ENCODE measurements around the gene ZNF786.
"Not testable (repeated sequence)": the region's sequence is repeated elsewhere in the genome, so short reads cannot be mapped to it uniquely, and the experiment has no call there.

ZNF786 gene

GRCh38 chr7:149031353-149031910 is 59.1 kb downstream of the ZNF786 start:
- no peak for DNase-seq (ENCODE audit: low read depth in 3 of 3, low spot score in 1 of 3)

DNA sequence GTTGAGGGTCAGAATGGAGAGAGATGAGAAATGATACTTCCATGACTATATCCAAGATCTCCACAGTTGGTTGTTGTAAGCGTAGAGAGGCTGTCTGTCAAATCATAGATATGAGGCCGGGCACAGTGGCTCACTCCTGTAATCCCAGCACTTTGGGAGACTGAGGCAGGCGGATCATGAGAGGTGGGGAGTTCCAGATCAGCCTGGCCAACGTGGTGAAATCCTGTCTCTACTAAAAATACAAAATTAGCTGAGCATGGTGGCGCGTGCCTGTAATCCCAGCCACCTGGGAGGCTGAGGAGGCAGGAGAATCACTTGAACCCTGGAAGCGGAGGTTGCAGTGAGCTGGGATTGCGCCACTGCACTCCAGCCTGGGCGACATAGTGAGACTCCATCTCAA is 60.1 kb downstream of the ZNF786 start:
- DNase-seq (ENCODE audit: low read depth in 3 of 3, low spot score in 1 of 3), result not testable (repeated sequence)

DNA sequence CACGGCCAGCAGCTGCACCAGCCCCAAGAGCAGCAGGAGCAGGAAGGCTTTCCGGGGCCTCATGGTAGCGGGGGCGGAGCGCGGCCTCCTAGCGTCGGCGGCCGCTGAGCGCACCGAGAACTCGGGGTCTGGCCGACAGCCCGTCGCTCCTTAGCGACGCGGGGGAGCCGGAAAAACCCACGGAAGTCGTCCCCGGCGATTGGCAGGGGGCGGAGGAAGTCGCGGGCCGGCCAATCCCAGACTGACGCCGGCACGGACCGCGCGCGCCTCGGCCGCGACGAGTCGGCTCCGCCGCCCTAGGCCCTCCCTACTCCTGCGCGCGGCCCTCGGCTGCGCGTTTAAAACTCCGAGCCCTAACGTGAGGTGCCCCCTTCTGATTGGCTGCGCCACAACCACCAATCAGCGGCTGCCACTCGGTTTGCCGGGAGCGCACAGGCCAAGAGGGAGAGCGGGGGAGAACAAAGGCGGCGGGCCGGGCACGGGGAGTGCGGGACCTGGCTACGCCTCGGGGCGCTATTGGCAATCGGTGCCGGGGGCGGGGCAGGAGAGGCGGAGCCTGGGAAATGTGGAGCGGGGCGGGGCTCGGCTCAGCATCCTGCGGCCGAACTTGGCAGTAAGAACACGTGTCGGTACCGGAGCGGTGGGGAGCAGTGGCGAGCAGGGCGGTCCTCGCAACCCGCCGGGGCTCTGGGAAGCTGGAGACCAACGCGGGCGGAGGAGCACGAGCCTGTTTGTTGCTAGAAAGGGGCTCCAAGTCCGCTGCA is 62.0 kb downstream of the ZNF786 start, which contains the start of gene PDIA4:
PDIA4 (minus strand) TSS at position 160 of the 764 bp plus-strand sequence; CDS start at position 63, 97 bp downstream.
- DNase-seq (ENCODE audit: low read depth in 3 of 3, low spot score in 1 of 3), result peak; percentile 97 to 99 (median 99)

DNA sequence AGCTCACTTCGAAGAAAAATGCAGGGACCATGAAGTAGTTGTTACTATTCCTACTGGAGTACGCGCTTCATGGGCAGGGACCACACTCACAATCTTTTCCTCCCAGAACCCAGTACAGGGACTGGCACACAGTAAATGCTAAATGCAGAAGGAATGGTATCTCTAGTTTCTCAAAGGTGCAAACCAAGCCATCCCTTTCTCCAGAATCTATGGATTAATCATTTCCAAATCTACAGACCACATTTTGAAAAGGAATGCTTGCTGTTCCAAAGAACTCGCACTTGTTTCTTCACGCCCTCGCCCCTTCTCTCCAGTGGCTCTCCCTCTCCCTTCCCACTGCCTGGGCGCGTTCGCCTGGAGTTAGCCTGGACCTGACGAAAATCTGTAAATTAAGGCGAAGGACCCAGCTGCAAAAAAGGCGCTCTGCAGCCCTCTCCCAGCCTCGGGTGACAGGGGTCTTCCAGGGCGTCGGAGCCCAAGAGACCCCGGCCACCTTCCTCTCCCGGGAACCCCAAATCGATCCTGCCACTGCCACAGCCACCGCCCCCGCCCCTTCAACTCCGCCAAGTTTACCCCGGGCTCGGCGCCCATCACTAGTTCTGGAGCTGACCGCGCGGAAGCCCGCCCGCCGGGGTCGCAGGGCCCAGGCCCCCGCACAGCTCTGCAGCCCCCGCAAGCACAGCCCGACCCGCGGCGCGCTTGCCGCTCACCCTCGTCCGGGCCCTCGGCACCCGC is 62.7 kb downstream of the ZNF786 start:
- DNase-seq (ENCODE audit: low read depth in 3 of 3, low spot score in 1 of 3), result no peak

GRCh38 chr7:149027055-149027454 is 63.5 kb downstream of the ZNF786 start:
- DNase-seq (ENCODE audit: low read depth in 3 of 3, low spot score in 1 of 3), result no peak

DNA sequence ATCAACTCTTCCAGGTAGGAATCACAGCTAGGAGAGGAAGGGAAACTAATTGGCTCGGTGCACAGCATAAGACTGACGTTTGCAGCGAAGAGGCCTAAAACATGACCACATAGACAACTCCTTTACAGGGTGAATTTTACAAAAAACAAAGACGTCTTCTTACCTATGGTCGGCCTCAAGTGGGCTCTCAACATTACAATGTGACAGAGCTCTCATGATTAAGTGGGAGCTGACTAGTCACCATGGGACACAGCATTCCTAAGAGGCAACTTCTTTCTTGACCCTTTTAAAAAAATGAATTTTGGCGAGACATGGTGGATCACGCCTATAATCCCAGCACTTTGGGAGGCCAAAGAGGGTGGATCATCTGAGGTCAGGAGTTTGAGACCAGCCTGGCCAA is 66.9 kb downstream of the ZNF786 start:
- no peak for DNase-seq (ENCODE audit: low read depth in 3 of 3, low spot score in 1 of 3)

DNA sequence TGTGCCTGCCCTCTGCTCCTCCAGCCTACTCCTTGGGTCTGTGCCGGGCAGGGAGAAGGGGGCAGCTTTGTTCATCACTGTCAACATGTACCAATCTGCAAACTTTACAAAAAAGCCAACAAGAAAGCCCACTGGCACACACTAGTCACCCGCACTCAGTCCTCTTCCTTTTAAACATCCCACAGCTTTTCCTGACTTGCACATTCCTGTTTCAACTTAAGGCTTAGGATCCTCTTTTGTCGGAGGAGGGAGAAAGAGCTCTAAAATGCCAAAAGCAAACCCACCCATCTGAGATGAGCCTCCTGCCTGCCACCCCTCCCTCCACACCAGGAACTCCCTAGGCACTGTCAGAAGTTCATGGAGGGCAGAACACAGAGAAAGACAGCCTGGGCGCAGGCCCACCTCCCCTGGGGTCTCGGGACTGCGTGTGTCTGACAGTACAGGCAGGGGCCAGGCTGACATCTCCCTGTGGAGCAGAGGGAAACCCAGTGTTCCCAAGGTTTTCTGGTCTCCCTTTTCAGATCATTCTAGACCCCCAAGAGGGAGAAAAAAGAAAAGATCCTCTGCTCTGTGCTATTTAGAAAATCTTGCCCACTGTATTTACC is 67.7 kb downstream of the ZNF786 start:
- no peak for DNase-seq (ENCODE audit: low read depth in 3 of 3, low spot score in 1 of 3)

GRCh38 chr7:149021725-149022062 is 68.8 kb downstream of the ZNF786 start:
- no peak for DNase-seq (ENCODE audit: low read depth in 3 of 3, low spot score in 1 of 3)

DNA sequence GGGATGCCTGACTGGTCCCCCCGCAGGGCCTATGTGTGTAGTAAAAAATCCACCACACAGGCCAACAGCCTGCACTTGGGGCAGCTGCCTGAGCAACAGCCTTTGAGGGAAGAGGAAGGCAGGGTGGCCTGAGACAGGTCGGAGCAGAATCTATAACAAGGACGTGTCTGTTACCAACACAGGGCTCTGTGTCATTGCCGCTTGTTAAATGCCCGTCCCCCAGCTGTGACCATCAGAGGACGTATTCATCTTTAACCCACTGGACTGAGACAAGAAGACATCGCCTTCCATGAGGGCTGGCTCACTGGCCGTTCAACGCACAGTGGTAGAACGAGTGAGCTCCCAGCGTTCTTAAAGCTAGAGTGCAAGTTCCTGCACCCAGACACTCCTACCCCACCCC is 70.0 kb downstream of the ZNF786 start:
- no peak for DNase-seq (ENCODE audit: low read depth in 3 of 3, low spot score in 1 of 3)

All from stimulated activated CD4-positive, alpha-beta T cell treated with anti-CD3 and anti-CD28 coated beads, TNF-alpha, amount 100 ng/mL, for 1 hour (primary cell).